Measurements from ENCODE around the gene DDI1. TPM values are rescaled to one million over a fixed set of nuclear protein-coding genes. Genes with fewer than 3 reads are reported as not detected.

DDI1 gene
- total and polyA plus RNA-seq, 2 of the 13 experiments (the other 11 are each of a cell fraction or from before 2014, with no cell fraction given), result not detected

DNA sequence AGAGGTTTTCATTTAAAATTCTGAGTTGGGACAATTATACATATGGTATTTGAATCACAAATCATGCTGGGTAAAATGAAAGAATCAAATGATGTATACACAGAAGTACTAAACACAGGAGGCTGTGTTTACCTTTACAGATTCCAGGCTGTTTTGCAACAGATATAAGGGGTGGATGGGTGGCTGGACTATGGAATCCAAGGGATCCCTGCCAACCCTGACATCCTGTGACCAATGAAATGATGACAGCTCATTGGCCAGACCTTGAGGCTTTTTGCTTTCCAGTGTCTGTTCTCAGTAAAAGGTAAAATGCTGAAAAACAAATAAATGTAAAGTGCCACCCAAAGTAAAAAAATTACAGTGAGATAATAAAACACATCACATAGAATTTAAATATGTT, 3.3 kb upstream of the DDI1 start (continued):
- TF ChIP-seq NBN (conservative IDR thresholded peaks at IDR 0.05) (no peak), ZNF430 (CRISPR knock-in tag; IDR thresholded peaks at IDR 0.05) (no peak), KLF13 (CRISPR knock-in tag; IDR thresholded peaks at IDR 0.05) (no peak), ZFY (CRISPR knock-in tag; IDR thresholded peaks at IDR 0.05) (no peak), AKAP8 (CRISPR knock-in tag; IDR thresholded peaks at IDR 0.05) (no peak), FOXM1 (CRISPR knock-in tag; IDR thresholded peaks at IDR 0.05) (no peak), FLYWCH1 (CRISPR knock-in tag; IDR thresholded peaks at IDR 0.05) (no peak), CBFB (CRISPR knock-in tag; IDR thresholded peaks at IDR 0.05) (no peak), KDM3A (CRISPR knock-in tag; IDR thresholded peaks at IDR 0.05; ENCODE audit: low read depth) (no peak), ZMYM4 (CRISPR knock-in tag; IDR thresholded peaks at IDR 0.05) (peak; percentile 27; the same call in 1 of the 2 replicates), SP2 (CRISPR knock-in tag; IDR thresholded peaks at IDR 0.05) (no peak), GABPA (IDR thresholded peaks at IDR 0.05; ENCODE audit: low read depth, low read length) (no peak), GABPA (CRISPR knock-in tag; IDR thresholded peaks at IDR 0.05; ENCODE audit: low read depth) (peak; percentile 58; the same call in 1 of the 2 replicates), NCOA2 (CRISPR knock-in tag; IDR thresholded peaks at IDR 0.05) (0 out of 2 replicates have a peak, but pooled peaks have one; percentile 26), ZNF33B (CRISPR knock-in tag; IDR thresholded peaks at IDR 0.05) (no peak), CREB1 (IDR thresholded peaks at IDR 0.05) (no peak), CREB1 (CRISPR knock-in tag; IDR thresholded peaks at IDR 0.05) (peak; percentile 44; the same call in 1 of the 2 replicates), NR2F1 (CRISPR knock-in tag; IDR thresholded peaks at IDR 0.05) (peak in 1 of 2 experiments; percentile 36; a peak in 1 of 4 replicates), SATB2 (CRISPR knock-in tag; IDR thresholded peaks at IDR 0.05) (no peak), FOSL2 (CRISPR knock-in tag; IDR thresholded peaks at IDR 0.05) (peak; percentile 39; the same call in 1 of the 2 replicates), HDAC2 (CRISPR knock-in tag; IDR thresholded peaks at IDR 0.05) (no peak), MED1 (CRISPR knock-in tag; IDR thresholded peaks at IDR 0.05) (no peak), ZNF569 (CRISPR knock-in tag; IDR thresholded peaks at IDR 0.05; ENCODE audit: borderline replicate concordance) (no peak), ATAD3A (CRISPR knock-in tag; IDR thresholded peaks at IDR 0.05) (no peak), PHF5A (CRISPR knock-in tag; IDR thresholded peaks at IDR 0.05; ENCODE audit: low read depth, unreplicated experiment) (no peak), ZNF563 (CRISPR knock-in tag; IDR thresholded peaks at IDR 0.05) (no peak), GATAD2A (CRISPR knock-in tag; IDR thresholded peaks at IDR 0.05) (peak; percentile 48), ZBTB7A (CRISPR knock-in tag; IDR thresholded peaks at IDR 0.05) (no peak), ZNF382 (CRISPR knock-in tag; IDR thresholded peaks at IDR 0.05; ENCODE audit: borderline replicate concordance) (no peak)
- TF ChIP-seq, protein P1, sequence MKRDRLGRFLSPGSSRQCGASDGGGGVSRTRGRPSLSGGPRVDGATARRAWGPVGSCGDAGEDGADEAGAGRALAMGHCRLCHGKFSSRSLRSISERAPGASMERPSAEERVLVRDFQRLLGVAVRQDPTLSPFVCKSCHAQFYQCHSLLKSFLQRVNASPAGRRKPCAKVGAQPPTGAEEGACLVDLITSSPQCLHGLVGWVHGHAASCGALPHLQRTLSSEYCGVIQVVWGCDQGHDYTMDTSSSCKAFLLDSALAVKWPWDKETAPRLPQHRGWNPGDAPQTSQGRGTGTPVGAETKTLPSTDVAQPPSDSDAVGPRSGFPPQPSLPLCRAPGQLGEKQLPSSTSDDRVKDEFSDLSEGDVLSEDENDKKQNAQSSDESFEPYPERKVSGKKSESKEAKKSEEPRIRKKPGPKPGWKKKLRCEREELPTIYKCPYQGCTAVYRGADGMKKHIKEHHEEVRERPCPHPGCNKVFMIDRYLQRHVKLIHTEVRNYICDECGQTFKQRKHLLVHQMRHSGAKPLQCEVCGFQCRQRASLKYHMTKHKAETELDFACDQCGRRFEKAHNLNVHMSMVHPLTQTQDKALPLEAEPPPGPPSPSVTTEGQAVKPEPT (CRISPR knock-in tag; IDR thresholded peaks at IDR 0.05; ENCODE audit: low read depth), result no peak
- TF ChIP-seq, protein P2, sequence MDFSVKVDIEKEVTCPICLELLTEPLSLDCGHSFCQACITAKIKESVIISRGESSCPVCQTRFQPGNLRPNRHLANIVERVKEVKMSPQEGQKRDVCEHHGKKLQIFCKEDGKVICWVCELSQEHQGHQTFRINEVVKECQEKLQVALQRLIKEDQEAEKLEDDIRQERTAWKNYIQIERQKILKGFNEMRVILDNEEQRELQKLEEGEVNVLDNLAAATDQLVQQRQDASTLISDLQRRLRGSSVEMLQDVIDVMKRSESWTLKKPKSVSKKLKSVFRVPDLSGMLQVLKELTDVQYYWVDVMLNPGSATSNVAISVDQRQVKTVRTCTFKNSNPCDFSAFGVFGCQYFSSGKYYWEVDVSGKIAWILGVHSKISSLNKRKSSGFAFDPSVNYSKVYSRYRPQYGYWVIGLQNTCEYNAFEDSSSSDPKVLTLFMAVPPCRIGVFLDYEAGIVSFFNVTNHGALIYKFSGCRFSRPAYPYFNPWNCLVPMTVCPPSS (IDR thresholded peaks at IDR 0.05), result no peak
